ENCODE data around the gene DNAJC1.

DNA sequence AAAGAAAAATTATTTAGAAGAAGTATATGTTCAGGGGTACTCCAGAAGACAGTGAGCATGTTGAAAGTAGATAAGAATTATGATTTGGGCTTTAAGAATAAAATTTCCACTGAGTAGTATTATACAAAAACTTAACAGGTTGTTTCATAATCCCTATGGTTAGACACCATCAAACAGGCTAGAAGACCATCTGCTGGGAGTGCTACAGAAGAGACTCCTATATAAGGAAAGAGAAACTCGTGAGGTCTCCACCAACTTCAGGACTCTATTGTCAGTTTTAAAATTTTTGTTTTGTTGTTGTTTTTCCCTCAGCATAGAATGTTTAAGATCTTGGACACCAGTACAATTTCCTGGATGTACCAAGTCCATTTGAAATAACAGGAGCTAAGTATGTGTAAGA is 13.1 kb downstream of the DNAJC1 start:
- TF ChIP-seq, protein P1, sequence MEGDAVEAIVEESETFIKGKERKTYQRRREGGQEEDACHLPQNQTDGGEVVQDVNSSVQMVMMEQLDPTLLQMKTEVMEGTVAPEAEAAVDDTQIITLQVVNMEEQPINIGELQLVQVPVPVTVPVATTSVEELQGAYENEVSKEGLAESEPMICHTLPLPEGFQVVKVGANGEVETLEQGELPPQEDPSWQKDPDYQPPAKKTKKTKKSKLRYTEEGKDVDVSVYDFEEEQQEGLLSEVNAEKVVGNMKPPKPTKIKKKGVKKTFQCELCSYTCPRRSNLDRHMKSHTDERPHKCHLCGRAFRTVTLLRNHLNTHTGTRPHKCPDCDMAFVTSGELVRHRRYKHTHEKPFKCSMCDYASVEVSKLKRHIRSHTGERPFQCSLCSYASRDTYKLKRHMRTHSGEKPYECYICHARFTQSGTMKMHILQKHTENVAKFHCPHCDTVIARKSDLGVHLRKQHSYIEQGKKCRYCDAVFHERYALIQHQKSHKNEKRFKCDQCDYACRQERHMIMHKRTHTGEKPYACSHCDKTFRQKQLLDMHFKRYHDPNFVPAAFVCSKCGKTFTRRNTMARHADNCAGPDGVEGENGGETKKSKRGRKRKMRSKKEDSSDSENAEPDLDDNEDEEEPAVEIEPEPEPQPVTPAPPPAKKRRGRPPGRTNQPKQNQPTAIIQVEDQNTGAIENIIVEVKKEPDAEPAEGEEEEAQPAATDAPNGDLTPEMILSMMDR (IDR thresholded peaks at IDR 0.05): no peak
- TF ChIP-seq POLR2A (IDR thresholded peaks at IDR 0.05): no peak
